GM23338 (cell line): ENCODE data around the gene GPC5. TPM values are rescaled to one million over a fixed set of nuclear protein-coding genes. Genes with fewer than 3 reads are reported as not detected.

ENCODE experiments used
- ATAC-seq: fragments of 200-7000 bp; cut with Tn5 transposase; 3 replicates; pipeline ENCODE4 v1.9.1; 2020
- DNase-seq: peaks from one replicate; pipeline ENCODE4 v3.0.0-alpha.2; 2015; ENCODE audit warnings: low spot score
- H2AFZ ChIP-seq: fragments of 200-600 bp; sonication (generic); 2 replicates; pipeline ENCODE4 v1.8.0; 2016; ENCODE audit warnings: antibody characterized with exemption, mild to moderate bottlenecking, moderate library complexity
- H3F3A ChIP-seq: fragments of 200-600 bp; sonication (generic); replicated peaks from 2 replicates; pipeline ENCODE4 v1.8.0; 2017; ENCODE audit warnings: antibody characterized with exemption, mixed run types, low read depth
- H3K27ac ChIP-seq: fragments of 200-600 bp; sonication (generic); 2 replicates; pipeline ENCODE4 v1.6.1; 2016; ENCODE audit warnings: low read depth
- H3K27me3 ChIP-seq: fragments of 200-600 bp; sonication (generic); 2 replicates; pipeline ENCODE4 v1.8.0; 2016; ENCODE audit warnings: mild to moderate bottlenecking, mixed run types, moderate library complexity; ENCODE audit not compliant: insufficient read depth
- H3K36me3 ChIP-seq: fragments of 200-600 bp; sonication (generic); 2 replicates; pipeline ENCODE4 v1.8.0; 2016; ENCODE audit warnings: mild to moderate bottlenecking; ENCODE audit not compliant: insufficient read depth
- H3K4me1 ChIP-seq: fragments of 200-600 bp; sonication (generic); 2 replicates; pipeline ENCODE4 v1.8.0; 2016; ENCODE audit warnings: mild to moderate bottlenecking, moderate library complexity; ENCODE audit not compliant: insufficient read depth
- H3K4me2 ChIP-seq: fragments of 200-600 bp; sonication (generic); 2 replicates; pipeline ENCODE4 v1.7.1; 2017; ENCODE audit warnings: mixed run types
- H3K4me3 ChIP-seq: fragments of 200-600 bp; sonication (generic); 2 replicates; pipeline ENCODE4 v1.6.1; 2016; ENCODE audit warnings: mixed run types
- H3K79me2 ChIP-seq: fragments of 200-600 bp; sonication (generic); replicated peaks from 2 replicates; pipeline ENCODE4 v1.8.0; 2017; ENCODE audit warnings: mild to moderate bottlenecking; ENCODE audit not compliant: insufficient read depth
- H3K9me2 ChIP-seq: fragments of 200-600 bp; sonication (generic); 2 replicates; pipeline ENCODE4 v1.8.0; 2017; ENCODE audit not compliant: insufficient read depth
- H4K20me1 ChIP-seq: fragments of 200-600 bp; sonication (generic); replicated peaks from 2 replicates; pipeline ENCODE4 v1.8.0; 2017; ENCODE audit warnings: mild to moderate bottlenecking; ENCODE audit not compliant: insufficient read depth
- H3K27ac Mint-ChIP-seq: 2 replicates; pipeline ENCODE4 v1.8.0; 2020; ENCODE audit warnings: inconsistent platforms, mild to moderate bottlenecking, moderate library complexity, mixed read lengths
- H3K27me3 Mint-ChIP-seq: 3 replicates; pipeline ENCODE4 v1.8.0; 2022; ENCODE audit warnings: low read depth, mild to moderate bottlenecking, moderate library complexity, mixed read lengths, inconsistent platforms; ENCODE audit not compliant: insufficient read depth, poor library complexity
- H3K36me3 Mint-ChIP-seq: 3 replicates; pipeline ENCODE4 v1.8.0; 2021; ENCODE audit warnings: low read depth, mild to moderate bottlenecking, inconsistent platforms, moderate library complexity, mixed read lengths
- H3K4me1 Mint-ChIP-seq: 3 replicates; pipeline ENCODE4 v1.8.0; 2020; ENCODE audit warnings: mild to moderate bottlenecking, inconsistent platforms, mixed read lengths
- H3K4me3 Mint-ChIP-seq: 3 replicates; pipeline ENCODE4 v1.8.0; 2021; ENCODE audit warnings: moderate library complexity, mild to moderate bottlenecking, inconsistent platforms, mixed read lengths
- H3K9me3 Mint-ChIP-seq: 3 replicates; pipeline ENCODE4 v1.8.0; 2020; ENCODE audit warnings: moderate library complexity, mild to moderate bottlenecking, inconsistent platforms, mixed read lengths
- CREB1 ChIP-seq: fragments of 250-450 bp; sonication (Bioruptor Pico); IDR thresholded peaks from 2 replicates; pipeline ENCODE4 v1.5.0; 2020; ENCODE audit warnings: low read depth, mild to moderate bottlenecking, moderate library complexity
- CTCF ChIP-seq, 2 experiments: fragments of 200-600 bp in 1 of 2; sonication (generic) in 1 of 2; conservative IDR thresholded peaks; 2 replicates each; pipeline versions ENCODE4 v1.5.1 to v1.6.1; 2016 to 2017; ENCODE audit warnings: antibody characterized with exemption in 2 of 2, low read depth in 2 of 2, mild to moderate bottlenecking in 2 of 2, moderate library complexity in 1 of 2
- ETS1 ChIP-seq: IDR thresholded peaks from 2 replicates; pipeline ENCODE4 v1.6.1; 2016; ENCODE audit warnings: antibody characterized with exemption
- EZH2 ChIP-seq: fragments of 200-600 bp; sonication (generic); IDR thresholded peaks from one replicate; pipeline ENCODE4 v1.8.0; 2017; ENCODE audit warnings: antibody characterized with exemption, mild to moderate bottlenecking, low read depth; ENCODE audit not compliant: unreplicated experiment
- JUNB ChIP-seq: IDR thresholded peaks from one replicate; pipeline ENCODE4 v1.6.1; 2016; ENCODE audit warnings: antibody characterized with exemption; ENCODE audit not compliant: unreplicated experiment
- NANOG ChIP-seq: IDR thresholded peaks from 2 replicates; pipeline ENCODE4 v1.6.1; 2016; ENCODE audit warnings: antibody characterized with exemption, borderline replicate concordance
- POLR2AphosphoS5 ChIP-seq: IDR thresholded peaks from 2 replicates; pipeline ENCODE4 v1.6.1; 2016; ENCODE audit warnings: antibody characterized with exemption, low read depth
- STAT1 ChIP-seq: IDR thresholded peaks from one replicate; pipeline ENCODE4 v1.6.1; 2016; ENCODE audit warnings: antibody characterized with exemption; ENCODE audit not compliant: unreplicated experiment
- ZNF114 ChIP-seq: fragments of 250-450 bp; sonication (Bioruptor Pico); IDR thresholded peaks from 2 replicates; pipeline ENCODE4 v1.5.0; 2020; ENCODE audit warnings: mild to moderate bottlenecking, moderate library complexity
- ZNF331 ChIP-seq: fragments of 250-450 bp; sonication (Bioruptor Pico); IDR thresholded peaks from 2 replicates; pipeline ENCODE4 v1.5.0; 2020; ENCODE audit warnings: low read depth, mild to moderate bottlenecking, moderate library complexity
- ZNF462 ChIP-seq: fragments of 250-450 bp; sonication (Bioruptor Pico); IDR thresholded peaks from 2 replicates; pipeline ENCODE4 v1.5.0; 2020; ENCODE audit warnings: mild to moderate bottlenecking, moderate library complexity
- polyA plus RNA-seq: library from polyadenylated mRNA; unstranded; fragments of >200 nt; fragmentation: Nextera tagmentation; extraction: Ambion mirVana; gene quantifications from 2 replicates; pipeline ENCODE4 v1.2.1, GENCODE V29; 2016
- total RNA-seq: library from RNA; depleted of rRNA; stranded (reverse); fragments of >200 nt; shearing (Covaris generic); gene quantifications from 2 replicates; pipeline ENCODE4 v1.2.3, GENCODE V29; 2014

Gene GPC5
- total and polyA plus RNA-seq, 2 experiments from 2014 or later: 0.95 to 1.1 TPM

- Histone ChIP-seq H3K4me3 (no peak overlapping the region), H3K27me3 (no peaks in the 10 kb centered on the region), H3K36me3 (no peaks in the 10 kb centered on the region), H3K27ac (no peak overlapping the region), H3K4me1 (peaks cover 64% of the 10 kb centered on the region), H3K4me2 (no peak overlapping the region), H3K79me2 (no peaks in the 10 kb centered on the region), H3F3A (no peaks in the 10 kb centered on the region), H4K20me1 (no peaks in the 10 kb centered on the region), H2AFZ (no peak overlapping the region), H3K9me2 (no peaks in the 10 kb centered on the region)
- no peak for ATAC-seq
- Mint-ChIP-seq H3K9me3 (no peaks in the 10 kb centered on the region), H3K27me3 (no peaks in the 10 kb centered on the region), H3K4me1 (peaks cover 72% of the 10 kb centered on the region), H3K4me3 (no peak overlapping the region), H3K27ac (peak overlapping the region; percentile 29), H3K36me3 (no peaks in the 10 kb centered on the region)
- DNase-seq: no peak
- TF ChIP-seq EZH2: no peak
- TF ChIP-seq POLR2AphosphoS5: no peak
- TF ChIP-seq ZNF114: no peak
- TF ChIP-seq STAT1: no peak
These were observed 410.7 kb downstream of the GPC5 start for GRCh38 chr13:91809161-91809560.

- Mint-ChIP-seq H3K36me3 (no peaks in the 10 kb centered on the region), H3K27me3 (no peaks in the 10 kb centered on the region), H3K4me1 (peaks cover 51% of the 10 kb centered on the region), H3K9me3 (no peaks in the 10 kb centered on the region), H3K4me3 (no peak overlapping the region), H3K27ac (peak overlapping the region; percentile 57)
- no peaks in the 10 kb centered on the region for H4K20me1 ChIP-seq
- no peak overlapping the region for H3K27ac ChIP-seq
- H3K27me3 ChIP-seq: no peaks in the 10 kb centered on the region
- 0 out of 2 replicates have a peak overlapping the region, but pooled peaks have one; percentile 31 for H3K4me2 ChIP-seq
- H3K79me2 ChIP-seq: no peaks in the 10 kb centered on the region
- no peaks in the 10 kb centered on the region for H3F3A ChIP-seq
- H3K4me3 ChIP-seq: no peak overlapping the region
- ATAC-seq: no peak; the same call in 2 of the 3 replicates
- no peaks in the 10 kb centered on the region for H3K9me2 ChIP-seq
- no peak overlapping the region for H2AFZ ChIP-seq
- peaks cover 54% of the 10 kb centered on the region for H3K4me1 ChIP-seq
- H3K36me3 ChIP-seq: no peaks in the 10 kb centered on the region
- DNase-seq: no peak
- no peak for TF ChIP-seq STAT1
- TF ChIP-seq POLR2AphosphoS5: no peak
- TF ChIP-seq NANOG: no peak
- no peak for TF ChIP-seq ETS1
- TF ChIP-seq ZNF114: no peak
- no peak for TF ChIP-seq ZNF462
- TF ChIP-seq JUNB: no peak
- TF ChIP-seq EZH2: no peak
- TF ChIP-seq CTCF (conservative IDR thresholded peaks at IDR 0.05; ENCODE audit: low read depth in 2 of 2): no peak
- no peak for TF ChIP-seq ZNF331 (CRISPR knock-in tag)
- no peak for TF ChIP-seq CREB1 (CRISPR knock-in tag)
These were observed 414.8 kb downstream of the GPC5 start for GRCh38 chr13:91813253-91813652.
